ENCODE results near the gene SERTAD2. TPM values are rescaled to one million over a fixed set of nuclear protein-coding genes. Genes with fewer than 3 reads are reported as not detected.
A peak's percentile ranks its signal among the peaks of the same experiment; 100 is the strongest.

Gene SERTAD2
- total RNA-seq, 2 donors from 2014 or later = 14.3 to 14.7 TPM

DNA sequence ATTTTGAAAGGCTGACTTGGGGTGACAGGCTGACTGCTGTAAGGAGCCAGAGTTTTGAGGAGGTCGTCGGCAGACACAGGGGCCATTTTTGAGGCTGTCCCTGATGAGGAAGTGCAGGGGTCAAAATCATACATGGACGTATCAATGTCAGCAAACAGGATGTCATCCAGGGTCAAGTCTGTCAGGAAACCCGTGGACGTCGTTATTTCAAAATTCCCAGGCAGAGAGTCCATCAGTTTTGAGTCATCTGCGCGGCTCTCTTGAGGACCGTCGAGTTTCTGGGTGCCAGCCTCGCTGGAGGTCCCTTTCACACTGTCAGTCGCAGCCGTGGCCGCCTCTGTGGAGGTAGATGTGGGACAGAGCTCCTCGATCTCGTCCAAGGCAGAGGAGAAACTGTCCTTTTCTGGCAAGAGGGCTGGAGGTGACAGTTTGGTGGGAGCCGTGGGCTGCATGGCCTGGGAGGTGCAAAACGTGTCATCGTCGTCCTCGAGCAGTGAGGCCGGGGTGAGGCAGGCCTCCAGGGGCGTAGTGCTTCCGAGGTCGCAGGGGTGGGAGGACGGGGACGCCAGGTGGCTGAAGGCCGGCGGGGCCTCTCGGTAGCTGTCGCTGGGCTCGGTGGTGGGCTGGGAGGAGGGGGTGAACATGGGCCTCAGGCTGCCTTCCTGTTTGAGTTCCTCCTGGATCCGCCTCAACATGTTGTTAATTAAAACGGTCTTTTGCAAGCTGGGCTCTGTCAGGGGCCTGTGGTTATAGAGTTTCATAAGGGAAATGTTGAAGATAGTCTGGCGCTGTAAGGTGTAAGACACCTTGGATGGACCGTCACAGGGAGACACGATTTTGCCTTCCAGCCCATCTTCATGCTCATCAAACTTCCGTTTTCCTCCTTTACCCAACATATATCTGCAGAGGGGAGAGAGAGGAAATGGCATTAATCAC, 17.5 kb downstream of the SERTAD2 start:
- DNase-seq = no peak
- peak in 1 of 2 donors; percentile 22 for ATAC-seq
- intact Hi-C loops (cut with DNase I) = no loop called here

DNA sequence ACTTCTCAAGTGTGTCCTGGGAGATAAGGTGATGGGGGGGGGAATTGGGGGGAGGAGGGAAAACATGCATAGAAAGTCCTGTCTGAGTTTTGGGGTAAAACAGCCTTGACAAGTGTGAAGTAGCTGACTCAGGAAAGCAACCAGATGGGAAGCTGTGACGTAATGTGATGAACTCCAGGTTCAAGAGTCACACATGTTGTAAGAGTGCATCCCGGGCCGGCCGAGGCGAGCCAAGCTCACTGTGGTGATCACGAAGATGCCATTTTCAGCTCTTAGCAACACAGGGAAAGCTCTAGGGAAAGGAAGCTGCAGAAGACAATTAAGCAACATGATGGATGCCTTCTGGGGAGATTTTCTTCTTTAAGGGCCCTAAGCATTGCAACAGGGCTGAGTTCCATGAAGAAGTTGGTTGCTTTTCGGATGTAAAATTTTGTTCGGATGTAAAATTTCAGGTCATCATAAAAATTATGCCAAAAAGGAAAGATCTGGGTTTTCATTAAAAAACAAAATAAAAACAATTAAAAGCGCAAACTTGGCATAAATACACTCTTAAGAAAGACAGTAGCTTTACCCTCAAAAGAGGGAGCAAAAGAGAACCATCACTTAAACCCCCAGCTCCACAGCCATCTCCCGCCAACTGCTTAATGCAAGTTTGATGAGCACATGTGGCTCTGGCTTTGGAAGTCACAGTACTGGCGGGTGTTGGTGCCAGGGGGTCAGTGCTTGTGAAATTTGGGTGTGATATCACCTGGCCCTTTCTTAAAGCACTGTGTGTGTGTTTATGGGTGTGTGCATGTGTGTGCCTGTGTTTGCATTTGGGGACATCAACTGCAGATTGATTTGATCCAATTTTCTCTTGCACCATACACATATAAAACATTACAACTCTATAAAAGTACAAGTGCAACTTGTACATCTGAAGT, 19.1 kb downstream of the SERTAD2 start:
- intact Hi-C loops (cut with DNase I) = no loop called here
- DNase-seq (peak; percentile 33), ATAC-seq (peak in 1 of 2 donors; percentile 64)

DNA sequence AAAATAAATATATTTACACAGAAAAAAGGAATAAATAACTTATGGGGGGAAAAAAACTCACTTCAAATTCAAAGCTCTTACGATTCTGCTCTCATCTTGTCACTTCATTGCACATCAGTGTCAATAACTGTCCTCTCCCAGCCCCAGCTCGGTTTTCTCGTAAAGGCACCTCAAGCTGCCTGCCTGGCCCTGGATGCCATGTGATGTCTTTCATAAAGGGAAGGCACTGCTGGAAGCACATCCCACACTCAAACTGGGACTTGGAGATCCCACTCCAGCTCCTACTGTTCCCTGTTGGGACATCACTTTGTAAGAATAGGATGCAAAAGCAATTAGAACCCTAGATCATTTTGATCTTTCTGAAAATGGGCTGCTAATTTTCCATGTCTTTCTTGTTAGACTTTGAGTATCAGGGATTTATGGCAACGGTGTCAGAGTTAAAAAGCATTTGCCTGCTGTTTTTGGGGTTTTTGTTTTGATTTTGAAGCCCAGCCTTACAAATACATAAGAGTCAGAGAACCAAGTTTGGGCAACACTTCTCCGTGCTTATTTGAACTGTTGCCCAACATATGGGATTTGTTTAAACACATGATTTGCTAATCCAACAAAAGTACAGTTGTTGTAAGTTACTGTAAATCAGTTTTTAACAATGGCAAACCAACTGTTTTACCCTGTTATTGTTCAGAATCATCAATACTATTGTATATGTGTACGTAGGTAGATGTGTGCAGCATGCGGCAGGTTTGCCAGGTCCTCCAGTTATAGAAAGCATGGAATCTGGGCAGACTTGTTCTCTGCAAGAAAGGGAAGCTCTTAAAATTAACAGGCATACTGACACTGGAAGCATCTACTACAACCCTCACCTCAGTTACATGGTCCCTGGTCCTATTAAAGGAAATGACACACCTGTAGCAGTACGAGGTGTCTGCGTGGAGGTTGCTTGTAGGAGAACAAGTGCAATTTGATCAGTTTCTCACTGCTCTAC, 20.6 kb downstream of the SERTAD2 start:
- intact Hi-C loops (cut with DNase I) = no loop called here
- DNase-seq = no peak
- ATAC-seq = no peak

DNA sequence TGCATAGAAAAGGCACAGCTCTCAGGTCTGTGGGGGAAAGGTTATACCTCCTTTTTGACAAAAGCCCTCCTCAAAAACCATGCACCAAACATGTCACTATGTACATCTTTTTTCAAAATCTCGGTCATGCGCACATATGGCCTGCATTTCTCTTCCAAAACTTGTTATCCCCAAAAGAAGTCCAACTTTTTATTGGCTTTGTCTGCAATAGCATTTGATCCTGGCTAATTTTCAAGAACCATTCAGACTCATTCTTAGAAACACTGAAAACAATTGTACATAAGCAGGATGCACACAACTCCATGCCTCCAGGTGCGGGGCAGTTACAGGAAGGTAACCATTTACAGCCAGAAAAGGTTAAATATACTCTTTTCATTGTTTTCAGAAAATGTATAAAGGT, 21.9 kb downstream of the SERTAD2 start:
- DNase-seq (no peak), ATAC-seq (no peak)
- intact Hi-C loops (cut with DNase I) = no loop called here

DNA sequence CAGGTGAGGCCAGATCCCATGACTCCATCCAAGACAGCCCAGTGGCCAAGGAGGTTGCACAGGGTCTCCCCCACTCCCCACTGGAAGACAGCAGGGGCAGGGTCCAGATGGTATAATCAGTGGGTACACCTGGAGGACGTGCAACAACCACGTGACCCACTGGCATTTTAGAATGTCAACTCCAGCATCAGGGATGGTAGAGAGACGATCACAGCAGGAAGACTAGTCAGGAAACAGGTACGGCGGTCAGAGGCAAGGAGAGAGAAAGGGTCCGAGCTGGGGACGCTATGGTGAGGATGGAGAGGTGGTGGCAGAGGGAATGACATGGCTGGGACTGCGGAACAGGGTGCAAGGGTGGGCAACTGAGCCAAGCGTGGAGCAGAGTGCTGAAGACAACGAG, 23.0 kb downstream of the SERTAD2 start:
- DNase-seq (no peak), ATAC-seq (no peak)
- intact Hi-C loops (cut with DNase I) = no loop called here

DNA sequence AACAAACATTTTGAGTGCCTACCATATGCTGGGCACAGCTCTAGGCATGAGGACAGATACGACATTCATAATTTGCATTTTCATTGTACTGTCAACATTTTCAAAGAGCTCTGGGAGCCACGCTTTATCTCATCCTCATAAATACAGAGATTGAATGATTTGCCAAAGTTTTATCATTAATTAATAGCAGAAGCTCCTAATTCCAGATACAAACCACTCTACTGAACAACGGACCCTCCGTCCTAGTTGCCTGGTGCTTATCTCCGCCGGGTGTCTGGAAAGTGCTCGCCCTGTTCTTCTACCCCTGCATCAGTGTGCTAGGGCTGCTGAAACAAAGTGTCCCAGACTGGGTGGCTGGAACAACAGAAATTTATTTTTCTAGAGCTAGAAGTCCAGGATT, 23.8 kb downstream of the SERTAD2 start:
- intact Hi-C loops (cut with DNase I) = no loop called here
- DNase-seq = no peak
- ATAC-seq = no peak

DNA sequence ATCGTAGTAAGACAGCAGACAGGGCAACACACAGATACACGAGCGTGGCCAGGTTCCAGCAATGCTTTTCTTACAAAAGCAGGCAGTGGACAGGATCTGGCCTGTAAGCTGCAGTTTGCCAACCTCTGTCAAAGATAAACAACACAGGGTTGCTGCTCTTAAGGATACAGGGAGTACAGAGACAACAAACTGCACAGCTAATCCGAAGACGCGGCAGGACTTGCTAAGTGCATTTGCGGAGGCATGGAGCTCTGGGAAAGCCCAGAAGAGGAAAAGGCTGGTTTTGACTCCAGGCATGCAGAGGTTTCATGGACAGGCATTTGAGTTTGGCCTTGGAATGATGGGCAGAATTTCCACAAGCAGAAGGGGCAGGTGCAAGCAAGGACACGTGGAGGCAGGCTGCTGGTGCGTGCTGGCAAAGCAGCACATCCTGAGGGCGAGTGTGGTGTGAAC, 24.4 kb downstream of the SERTAD2 start:
- ATAC-seq (peak in 1 of 2 donors; percentile 82), DNase-seq (no peak)
- intact Hi-C loops (cut with DNase I) = no loop called here

DNA sequence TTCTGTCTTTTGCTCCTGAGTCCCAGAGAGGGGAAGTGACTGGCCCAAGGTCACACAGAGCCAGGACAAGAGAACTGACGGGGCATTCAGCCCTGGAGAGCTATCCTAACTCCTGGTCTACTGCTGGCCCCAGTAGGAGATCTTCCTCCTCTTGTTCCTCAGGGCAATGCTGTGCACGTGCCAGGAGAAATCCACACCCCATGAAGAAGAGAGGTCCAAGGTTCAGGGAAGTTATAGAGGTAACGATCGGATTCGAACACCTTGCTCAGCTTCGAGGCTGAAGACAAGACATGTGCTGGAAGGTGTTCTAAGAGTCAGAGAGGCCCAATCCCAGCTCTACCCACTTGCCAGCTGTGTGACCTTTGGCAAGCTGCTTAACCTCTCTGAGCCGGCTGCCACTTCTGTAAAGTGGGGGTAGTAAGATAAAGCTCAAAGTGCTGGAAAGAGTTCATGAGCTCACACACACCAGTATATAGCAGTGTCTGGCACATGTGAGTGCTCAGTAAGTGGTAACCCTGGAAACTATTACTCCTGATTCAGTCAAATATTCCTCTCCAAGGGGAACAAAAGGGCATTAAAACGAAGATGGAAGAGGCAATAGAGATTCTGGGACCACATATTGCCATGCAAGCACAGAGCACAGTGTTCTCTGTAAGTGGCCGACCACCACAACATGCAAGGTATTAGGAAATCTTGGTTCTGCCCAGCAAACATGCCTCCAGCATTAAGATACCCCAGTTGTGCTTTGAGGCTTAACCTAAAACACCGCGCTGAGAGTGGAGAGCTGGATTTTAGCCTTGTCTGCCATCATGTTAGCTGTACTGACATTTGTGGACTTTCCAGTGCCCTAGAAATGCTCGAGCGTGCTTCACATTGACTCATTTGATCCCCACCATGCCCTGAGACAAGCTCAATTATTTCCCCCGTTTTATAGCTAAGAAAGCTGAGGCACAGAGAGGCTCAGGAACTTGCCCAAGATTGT, 25.6 kb downstream of the SERTAD2 start:
- no peak for DNase-seq
- intact Hi-C loops (cut with DNase I) = no loop called here
- no peak for ATAC-seq

DNA sequence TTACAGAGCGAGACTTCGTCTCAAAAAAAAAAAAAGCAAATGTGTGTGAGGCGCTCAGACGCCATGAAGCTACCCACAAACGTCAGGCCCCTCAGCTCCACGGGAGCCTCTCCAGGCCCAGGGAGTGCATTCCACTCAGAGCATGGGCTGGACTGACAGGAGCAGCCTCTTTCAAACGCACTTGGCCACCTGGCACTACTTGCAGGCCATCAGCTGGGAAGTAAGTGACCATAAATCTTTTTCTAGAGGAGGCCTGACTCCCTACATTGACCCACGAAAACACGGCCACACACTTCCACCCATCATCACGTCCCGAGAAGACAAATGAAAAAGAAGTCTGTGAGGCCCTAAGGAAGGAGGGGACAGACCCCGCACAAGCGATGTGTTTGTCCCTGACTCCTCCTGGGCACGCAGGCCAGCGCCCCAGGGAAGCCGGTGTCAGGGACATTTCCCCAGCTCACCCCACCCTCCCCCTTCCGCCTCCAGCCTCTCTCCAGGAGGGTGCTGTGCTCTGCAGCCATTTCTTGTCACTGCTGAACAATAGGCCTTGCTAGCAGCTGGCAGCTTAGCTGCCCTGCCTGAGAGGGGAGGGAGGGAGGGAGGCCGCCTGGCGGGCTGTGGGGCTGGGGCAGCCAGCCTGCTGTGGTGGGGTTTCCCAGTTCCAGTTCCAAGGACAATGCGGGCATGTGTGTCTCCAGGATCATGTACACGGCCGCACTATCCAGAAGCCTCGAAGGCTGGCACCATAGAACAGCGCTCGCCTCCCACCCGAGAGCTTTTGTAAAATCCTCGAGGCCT, 26.6 kb downstream of the SERTAD2 start:
- no peak for ATAC-seq
- DNase-seq = no peak
- intact Hi-C loops (cut with DNase I) = no loop called here

DNA sequence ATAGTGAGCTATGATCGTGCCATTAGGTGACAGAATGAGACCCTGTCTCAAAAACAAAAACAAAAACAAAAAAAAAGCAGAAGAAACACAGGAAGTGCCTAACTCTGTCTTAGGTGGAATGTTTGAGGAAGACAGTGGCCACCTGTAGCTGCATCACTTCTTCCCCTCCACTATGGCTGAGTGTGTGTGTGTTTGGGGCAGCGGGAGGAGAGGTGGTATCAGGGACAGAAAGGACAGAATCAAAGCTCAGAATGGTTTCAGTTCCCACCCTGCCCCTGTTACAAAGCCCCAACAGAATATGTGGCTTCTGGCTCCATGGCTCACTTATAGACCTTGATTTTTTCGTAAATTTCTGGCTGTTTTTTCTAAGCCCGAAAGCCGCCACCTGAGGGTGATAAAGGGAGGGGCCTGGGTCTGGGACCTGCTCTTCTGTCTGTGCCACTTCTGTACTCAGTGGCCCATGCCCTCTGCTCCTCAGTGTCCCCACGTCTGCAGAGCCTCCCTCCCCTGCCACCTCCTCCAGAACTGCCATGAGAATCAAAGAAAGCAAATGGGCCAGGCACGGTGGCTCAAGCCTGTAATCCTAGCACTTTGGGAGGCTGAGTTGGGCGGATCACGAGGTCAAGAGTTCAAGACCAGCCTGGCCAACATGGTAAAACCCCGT, 27.4 kb downstream of the SERTAD2 start:
- ATAC-seq (no peak), DNase-seq (no peak)
- intact Hi-C loops (cut with DNase I) = no loop called here

DNA sequence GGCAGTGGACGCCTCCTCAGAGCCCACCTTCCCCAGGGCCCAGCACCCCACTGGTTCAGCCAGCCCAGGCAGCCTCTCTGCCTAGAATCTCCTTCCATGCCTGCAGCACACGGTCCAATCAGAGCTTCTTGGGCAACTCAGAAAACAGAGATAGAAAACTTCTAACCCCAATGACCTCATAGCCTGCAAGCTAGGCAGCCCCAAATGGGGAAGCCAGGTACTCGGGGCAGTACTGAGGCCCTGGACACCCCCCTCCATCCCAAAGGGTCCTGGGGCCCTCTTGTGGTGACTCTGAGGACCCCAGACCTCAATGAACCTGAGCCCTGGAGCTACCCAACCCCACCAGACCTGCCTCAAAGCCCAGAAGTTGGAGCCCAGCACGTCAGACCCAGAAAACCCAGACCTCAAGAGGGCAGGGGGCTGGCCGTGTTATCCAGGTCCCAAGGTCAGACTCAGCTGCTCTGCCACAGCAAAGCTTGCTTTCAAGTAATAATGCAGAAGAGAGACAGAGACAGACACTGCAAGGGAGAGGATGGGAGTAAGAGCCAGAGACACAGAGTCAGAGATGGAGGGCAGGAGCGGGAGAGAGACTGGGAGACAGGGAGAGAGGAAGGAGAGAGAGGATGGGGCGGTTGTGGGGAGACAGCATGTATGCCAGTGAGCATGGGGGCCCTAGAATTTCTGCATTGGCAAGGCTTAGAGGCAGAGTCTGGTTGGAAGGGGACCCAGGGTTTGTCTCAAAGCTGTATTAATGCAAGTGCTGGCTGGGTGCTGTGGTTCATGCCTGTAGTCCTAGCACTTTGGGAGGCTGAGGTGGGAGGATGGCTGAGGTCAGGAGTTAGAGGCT, 28.2 kb downstream of the SERTAD2 start:
- DNase-seq = no peak
- intact Hi-C loops (cut with DNase I) = no loop called here
- no peak for ATAC-seq

DNA sequence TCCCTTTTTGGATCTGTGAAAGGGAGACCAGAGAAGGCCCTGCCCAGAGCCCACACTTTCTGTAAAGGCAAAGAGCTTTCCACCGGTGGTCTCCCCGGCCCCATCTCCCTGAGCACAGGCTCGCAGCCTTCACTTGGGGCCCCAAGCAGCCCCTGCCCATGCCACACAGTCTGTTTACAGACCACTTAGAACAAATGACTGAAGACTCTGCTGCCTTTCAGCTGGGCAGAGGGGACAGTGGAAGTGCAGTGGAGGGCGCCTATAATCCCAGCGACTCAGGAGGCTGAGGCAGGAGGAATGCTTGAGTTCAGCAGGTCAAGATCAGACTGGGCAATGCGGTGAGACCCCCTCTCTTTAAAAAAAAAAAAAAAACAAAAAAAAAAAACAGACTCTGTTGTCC, 28.9 kb downstream of the SERTAD2 start:
- ATAC-seq = no peak

DNA sequence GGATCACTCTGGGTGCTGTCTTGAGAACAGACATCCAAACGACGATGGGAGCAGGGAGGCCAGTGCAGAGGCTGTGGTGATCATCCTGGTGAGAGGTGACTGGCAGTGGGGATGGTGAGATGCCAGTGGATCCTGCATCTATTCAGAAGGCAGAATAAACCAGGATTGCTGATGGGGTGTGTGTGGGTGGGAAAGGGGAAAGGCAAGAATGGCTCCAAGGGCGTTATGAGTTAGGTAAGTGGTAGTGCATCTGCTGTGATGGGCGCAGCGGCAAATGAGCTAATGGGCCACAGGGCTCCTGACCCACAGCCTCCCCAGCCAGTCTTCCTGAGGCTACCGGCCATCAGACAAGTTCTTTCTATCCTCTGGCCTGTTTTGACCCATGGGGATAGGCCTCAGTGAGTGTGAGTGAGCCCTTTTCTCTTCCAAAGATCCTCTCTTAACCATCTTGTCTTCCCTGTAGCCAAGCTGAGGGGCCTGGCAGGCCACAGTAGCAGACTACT, 29.6 kb downstream of the SERTAD2 start:
- ATAC-seq (no peak), DNase-seq (no peak)
- intact Hi-C loops (cut with DNase I) = no loop called here

More for the DNA sequence above, 28.9 kb downstream of the SERTAD2 start:
- no peak for DNase-seq
- intact Hi-C loops (cut with DNase I) = no loop called here

DNA sequence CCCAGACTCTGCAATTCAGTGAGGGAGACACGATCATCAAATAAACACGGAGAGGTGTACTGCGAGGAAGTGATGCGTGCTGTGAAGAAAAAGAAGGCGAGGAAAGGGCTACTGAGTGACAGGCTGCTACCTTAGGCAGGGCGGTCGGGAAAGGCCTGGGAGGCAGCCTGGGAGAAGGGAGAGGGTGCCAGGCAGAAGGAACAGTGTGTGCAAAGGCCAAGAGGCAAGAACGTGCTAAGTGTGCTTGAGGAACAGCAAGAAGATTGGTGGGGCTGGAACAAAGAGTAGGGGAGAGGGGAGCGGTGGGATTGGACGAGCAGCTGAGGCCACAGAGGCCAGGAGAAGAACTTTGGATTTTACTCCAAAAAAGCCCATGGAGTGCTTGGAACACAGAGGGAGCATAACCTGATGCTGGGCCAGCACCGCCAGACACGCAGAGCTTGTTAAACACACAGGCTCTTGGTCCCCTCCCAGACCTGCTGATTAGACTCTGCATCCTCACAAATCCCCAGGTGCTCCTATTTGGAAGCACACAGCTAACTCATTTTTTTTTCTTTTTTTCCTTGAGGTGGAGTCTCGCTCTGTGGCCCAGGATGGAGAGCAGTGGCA, 30.4 kb downstream of the SERTAD2 start:
- intact Hi-C loops (cut with DNase I) = no loop called here
- ATAC-seq = no peak
- DNase-seq = no peak
